ENCODE measurements around the gene C17orf50.

Gene C17orf50

GRCh38 chr17:35743626-35744328, 16.9 kb upstream of the C17orf50 start:
- 61 to 62% methylated on average over 7 of the region's 7 CpGs for WGBS, 2 experiments
- peaks cover 37% of the 10 kb centered on the region for H3K27me3 ChIP-seq (ENCODE audit: control insufficient read depth, insufficient read depth, low read length, poor library complexity, severe bottlenecking)
- peaks cover 2% of the 10 kb centered on the region for H3K36me3 ChIP-seq (ENCODE audit: control insufficient read depth, insufficient read depth, low read length)
- no peaks in the 10 kb centered on the region for H3K9me3 ChIP-seq (ENCODE audit: control insufficient read depth, low read length)
- H3K4me1 ChIP-seq (ENCODE audit: control insufficient read depth, insufficient read depth, low read length) = peaks cover 7% of the 10 kb centered on the region
- no peak overlapping the region for H3K27ac ChIP-seq (ENCODE audit: insufficient read depth, low read depth, low read length, poor library complexity, severe bottlenecking)
- no peak overlapping the region for H3K4me3 ChIP-seq (ENCODE audit: insufficient read depth, low read depth, low read length)

GRCh38 chr17:35744830-35745229, 15.9 kb upstream of the C17orf50 start:
- H3K36me3 ChIP-seq (ENCODE audit: control insufficient read depth, insufficient read depth, low read length) = peaks cover 1% of the 10 kb centered on the region
- peaks cover 7% of the 10 kb centered on the region for H3K4me1 ChIP-seq (ENCODE audit: control insufficient read depth, insufficient read depth, low read length)
- H3K4me3 ChIP-seq (ENCODE audit: insufficient read depth, low read depth, low read length) = no peak overlapping the region
- H3K27ac ChIP-seq (ENCODE audit: insufficient read depth, low read depth, low read length, poor library complexity, severe bottlenecking) = no peak overlapping the region
- 86 to 89% methylated on average over 8 of the region's 8 CpGs for WGBS, 2 experiments
- H3K27me3 ChIP-seq (ENCODE audit: control insufficient read depth, insufficient read depth, low read length, poor library complexity, severe bottlenecking) = peaks cover 37% of the 10 kb centered on the region
- no peaks in the 10 kb centered on the region for H3K9me3 ChIP-seq (ENCODE audit: control insufficient read depth, low read length)

DNA sequence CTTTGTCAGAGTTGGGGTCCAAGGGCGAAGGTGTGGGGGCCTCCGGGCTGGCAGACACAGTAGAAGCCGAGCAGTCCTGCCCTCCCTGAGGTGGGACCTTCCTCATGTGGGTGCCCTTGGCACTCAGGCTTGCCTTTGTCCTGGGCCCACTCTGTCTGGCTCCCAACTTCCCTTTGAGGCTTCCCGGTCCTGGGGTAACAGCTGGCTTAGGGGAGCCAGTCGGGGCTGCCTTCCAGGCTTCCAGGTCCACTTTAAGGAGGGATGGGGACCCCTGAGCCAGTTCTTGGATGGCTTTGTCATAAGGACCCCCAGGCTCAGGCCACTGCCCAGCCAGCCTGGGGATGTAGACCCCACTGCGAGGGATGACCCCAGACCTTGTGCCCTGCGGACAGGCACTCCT, 15.4 kb upstream of the C17orf50 start:
- peaks cover 37% of the 10 kb centered on the region for H3K27me3 ChIP-seq (ENCODE audit: control insufficient read depth, insufficient read depth, low read length, poor library complexity, severe bottlenecking)
- H3K36me3 ChIP-seq (ENCODE audit: control insufficient read depth, insufficient read depth, low read length) = no peaks in the 10 kb centered on the region
- H3K4me3 ChIP-seq (ENCODE audit: insufficient read depth, low read depth, low read length) = no peak overlapping the region
- no peaks in the 10 kb centered on the region for H3K9me3 ChIP-seq (ENCODE audit: control insufficient read depth, low read length)
- H3K27ac ChIP-seq (ENCODE audit: insufficient read depth, low read depth, low read length, poor library complexity, severe bottlenecking) = no peak overlapping the region
- peaks cover 7% of the 10 kb centered on the region for H3K4me1 ChIP-seq (ENCODE audit: control insufficient read depth, insufficient read depth, low read length)
- 89 to 91% methylated on average over 7 of the region's 7 CpGs for WGBS, 2 experiments

DNA sequence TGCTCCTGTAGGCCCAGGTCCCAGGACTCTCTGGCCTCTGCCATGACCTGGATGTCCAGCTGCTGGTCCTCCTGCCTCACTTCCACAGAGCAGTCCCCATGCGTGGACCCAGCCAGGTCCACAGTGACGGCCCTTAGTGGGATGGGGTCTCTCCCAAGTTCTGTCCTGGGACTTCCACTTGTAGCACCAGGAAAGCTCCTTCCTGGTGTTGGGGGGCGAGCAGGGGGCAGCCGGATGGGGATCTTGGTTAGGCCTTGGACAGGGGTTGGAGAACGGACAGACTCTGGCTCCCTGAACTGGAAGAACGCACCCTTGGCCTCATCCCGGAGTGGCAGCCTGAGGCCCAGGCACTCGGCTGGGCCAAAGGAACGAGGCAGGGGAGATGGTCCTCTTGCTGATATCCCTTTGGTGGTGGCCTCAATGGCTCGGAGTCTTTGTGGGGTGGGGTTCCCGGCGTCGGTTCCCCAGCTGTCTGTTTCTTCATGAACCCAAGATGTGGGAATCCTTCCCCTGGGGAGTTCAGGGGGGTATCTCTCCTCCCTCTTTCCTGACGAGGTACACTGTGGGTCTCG, 14.9 kb upstream of the C17orf50 start:
- 92 to 94% methylated on average over 14 to 15 of the region's 15 CpGs for WGBS, 2 experiments
- no peak overlapping the region for H3K27ac ChIP-seq (ENCODE audit: insufficient read depth, low read depth, low read length, poor library complexity, severe bottlenecking)
- H3K4me3 ChIP-seq (ENCODE audit: insufficient read depth, low read depth, low read length) = no peak overlapping the region
- H3K27me3 ChIP-seq (ENCODE audit: control insufficient read depth, insufficient read depth, low read length, poor library complexity, severe bottlenecking) = peaks cover 34% of the 10 kb centered on the region
- H3K9me3 ChIP-seq (ENCODE audit: control insufficient read depth, low read length) = no peaks in the 10 kb centered on the region
- no peaks in the 10 kb centered on the region for H3K36me3 ChIP-seq (ENCODE audit: control insufficient read depth, insufficient read depth, low read length)
- peaks cover 7% of the 10 kb centered on the region for H3K4me1 ChIP-seq (ENCODE audit: control insufficient read depth, insufficient read depth, low read length)

DNA sequence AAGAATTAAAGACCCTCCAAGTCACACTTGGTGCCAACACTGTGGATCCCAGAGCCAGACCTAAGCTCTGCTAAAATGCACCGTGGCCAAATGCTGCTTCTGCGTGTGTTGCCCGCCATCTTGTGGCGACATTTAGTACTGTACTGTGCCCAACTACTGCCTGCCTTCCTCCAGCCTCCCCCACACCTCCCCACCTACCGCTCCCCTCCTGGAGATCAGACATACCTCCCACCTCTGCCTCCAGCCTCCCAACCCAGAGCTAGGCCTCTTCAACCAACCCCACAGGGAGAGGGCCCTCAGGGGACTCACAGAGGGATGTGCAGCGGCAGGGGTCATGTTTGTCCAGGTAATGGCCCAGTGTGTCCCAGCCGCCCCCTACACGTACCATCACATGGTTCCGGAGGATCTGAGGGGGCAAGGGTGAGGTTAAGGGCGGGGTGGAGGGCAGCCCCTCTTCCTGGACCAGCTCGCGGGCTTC, 13.1 kb upstream of the C17orf50 start:
- no peaks in the 10 kb centered on the region for H3K4me1 ChIP-seq (ENCODE audit: control insufficient read depth, insufficient read depth, low read length)
- H3K9me3 ChIP-seq (ENCODE audit: control insufficient read depth, low read length) = no peaks in the 10 kb centered on the region
- H3K27me3 ChIP-seq (ENCODE audit: control insufficient read depth, insufficient read depth, low read length, poor library complexity, severe bottlenecking) = peaks cover 17% of the 10 kb centered on the region
- 49 to 53% methylated on average over 12 of the region's 12 CpGs for WGBS, 2 experiments
- H3K27ac ChIP-seq (ENCODE audit: insufficient read depth, low read depth, low read length, poor library complexity, severe bottlenecking) = no peak overlapping the region
- H3K36me3 ChIP-seq (ENCODE audit: control insufficient read depth, insufficient read depth, low read length) = no peaks in the 10 kb centered on the region
- no peak overlapping the region for H3K4me3 ChIP-seq (ENCODE audit: insufficient read depth, low read depth, low read length)

DNA sequence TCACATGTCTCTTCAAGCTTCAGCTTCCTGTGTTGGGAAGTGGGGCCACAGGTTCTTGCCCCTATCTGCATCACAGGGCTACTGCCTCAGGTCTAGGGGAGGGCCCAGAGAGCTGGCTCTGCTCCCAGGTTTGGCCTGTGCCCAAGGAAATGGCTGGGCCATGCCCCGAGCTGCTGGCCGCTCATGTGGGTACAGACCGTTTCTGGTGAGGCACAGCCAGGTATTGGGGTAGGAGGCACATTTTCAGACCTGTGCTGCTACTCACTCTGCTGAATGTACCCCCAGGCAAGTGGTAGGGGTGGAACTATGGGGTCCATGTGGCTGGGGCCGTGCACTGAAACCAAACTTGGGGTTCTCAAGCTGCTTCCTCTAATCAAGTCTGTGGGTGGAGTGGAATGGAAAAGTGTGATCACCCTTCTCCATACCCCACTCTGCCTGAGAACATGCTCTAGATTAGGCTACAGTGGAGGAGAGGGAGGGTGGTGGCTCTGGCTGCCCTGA, 12.3 kb upstream of the C17orf50 start:
- H3K9me3 ChIP-seq (ENCODE audit: control insufficient read depth, low read length) = no peaks in the 10 kb centered on the region
- H3K4me1 ChIP-seq (ENCODE audit: control insufficient read depth, insufficient read depth, low read length) = peaks cover 7% of the 10 kb centered on the region
- no peak overlapping the region for H3K27ac ChIP-seq (ENCODE audit: insufficient read depth, low read depth, low read length, poor library complexity, severe bottlenecking)
- no peak overlapping the region for H3K4me3 ChIP-seq (ENCODE audit: insufficient read depth, low read depth, low read length)
- no peaks in the 10 kb centered on the region for H3K36me3 ChIP-seq (ENCODE audit: control insufficient read depth, insufficient read depth, low read length)
- H3K27me3 ChIP-seq (ENCODE audit: control insufficient read depth, insufficient read depth, low read length, poor library complexity, severe bottlenecking) = peaks cover 12% of the 10 kb centered on the region
- WGBS, 2 experiments = 91 to 95% methylated on average over 4 of the region's 4 CpGs

GRCh38 chr17:35748979-35749378, 11.7 kb upstream of the C17orf50 start:
- H3K9me3 ChIP-seq (ENCODE audit: control insufficient read depth, low read length) = no peaks in the 10 kb centered on the region
- H3K27me3 ChIP-seq (ENCODE audit: control insufficient read depth, insufficient read depth, low read length, poor library complexity, severe bottlenecking) = peaks cover 12% of the 10 kb centered on the region
- 90 to 94% methylated on average over 6 of the region's 6 CpGs for WGBS, 2 experiments
- no peak overlapping the region for H3K4me3 ChIP-seq (ENCODE audit: insufficient read depth, low read depth, low read length)
- H3K36me3 ChIP-seq (ENCODE audit: control insufficient read depth, insufficient read depth, low read length) = no peaks in the 10 kb centered on the region
- no peak overlapping the region for H3K27ac ChIP-seq (ENCODE audit: insufficient read depth, low read depth, low read length, poor library complexity, severe bottlenecking)
- peaks cover 7% of the 10 kb centered on the region for H3K4me1 ChIP-seq (ENCODE audit: control insufficient read depth, insufficient read depth, low read length)

DNA sequence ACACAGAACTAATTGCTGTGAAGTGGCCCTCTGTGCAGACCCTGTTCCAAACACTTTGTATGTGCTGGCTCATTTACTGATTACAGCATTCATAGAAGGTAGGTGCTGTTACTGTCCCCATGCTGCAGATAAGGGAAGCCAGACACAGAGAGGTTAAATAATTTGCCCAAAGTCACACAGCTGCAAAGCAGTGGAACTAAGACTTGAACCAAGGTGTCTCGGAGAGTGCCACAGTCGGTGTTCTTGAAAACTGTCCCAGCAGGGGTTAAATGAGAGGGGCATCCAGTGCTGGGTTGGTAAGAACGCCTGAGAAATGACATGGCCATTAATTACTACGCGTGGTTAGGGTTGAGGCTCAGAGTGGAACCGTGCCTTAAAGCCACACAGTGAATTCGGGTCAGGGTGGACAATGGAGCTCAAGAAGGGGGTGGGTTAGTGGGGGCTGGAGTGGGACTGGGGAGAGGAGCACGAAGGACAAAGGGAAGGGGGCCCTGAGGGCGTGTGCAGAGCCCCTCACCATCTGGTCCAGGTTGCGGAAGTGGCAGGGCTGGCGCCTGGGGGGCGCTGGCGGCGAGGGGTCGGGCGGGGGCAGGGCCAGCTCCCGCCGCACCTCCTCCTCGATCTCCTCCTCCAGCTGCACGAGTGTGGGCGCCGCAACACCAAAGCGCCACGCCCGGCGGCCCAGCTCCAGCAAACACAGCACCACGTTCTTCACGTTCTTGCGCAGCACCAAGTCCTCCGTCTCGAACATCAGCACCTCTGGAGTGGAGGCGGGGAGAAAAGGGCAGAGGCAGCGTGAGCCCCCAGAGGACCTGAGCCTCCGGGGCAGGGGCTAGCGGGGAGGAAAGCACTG, 10.9 kb upstream of the C17orf50 start:
- Histone ChIP-seq H3K27me3 (ENCODE audit: control insufficient read depth, insufficient read depth, low read length, poor library complexity, severe bottlenecking) (peaks cover 12% of the 10 kb centered on the region), H3K36me3 (ENCODE audit: control insufficient read depth, insufficient read depth, low read length) (no peaks in the 10 kb centered on the region), H3K27ac (ENCODE audit: insufficient read depth, low read depth, low read length, poor library complexity, severe bottlenecking) (no peak overlapping the region), H3K9me3 (ENCODE audit: control insufficient read depth, low read length) (no peaks in the 10 kb centered on the region), H3K4me1 (ENCODE audit: control insufficient read depth, insufficient read depth, low read length) (peaks cover 7% of the 10 kb centered on the region), H3K4me3 (ENCODE audit: insufficient read depth, low read depth, low read length) (no peak overlapping the region)
- 35 to 37% methylated on average over 35 of the region's 35 CpGs for WGBS, 2 experiments

- no peak overlapping the region for H3K4me3 ChIP-seq (ENCODE audit: insufficient read depth, low read depth, low read length)
- no peaks in the 10 kb centered on the region for H3K36me3 ChIP-seq (ENCODE audit: control insufficient read depth, insufficient read depth, low read length)
- H3K27ac ChIP-seq (ENCODE audit: insufficient read depth, low read depth, low read length, poor library complexity, severe bottlenecking) = no peak overlapping the region
- 91% methylated on average over 10 of the region's 10 CpGs for WGBS, 2 experiments
- no peaks in the 10 kb centered on the region for H3K9me3 ChIP-seq (ENCODE audit: control insufficient read depth, low read length)
- peaks cover 12% of the 10 kb centered on the region for H3K27me3 ChIP-seq (ENCODE audit: control insufficient read depth, insufficient read depth, low read length, poor library complexity, severe bottlenecking)
- peaks cover 7% of the 10 kb centered on the region for H3K4me1 ChIP-seq (ENCODE audit: control insufficient read depth, insufficient read depth, low read length)
Measured at GRCh38 chr17:35750526-35751395, 9.9 kb upstream of the C17orf50 start.
